ENCODE measurements around the gene MINAR1.

GRCh38 chr15:79447060-79447459 lies 14.9 kb downstream of the MINAR1 start:
- TF ChIP-seq CTCF (IDR thresholded peaks at IDR 0.05) (no peak), PBX3 (IDR thresholded peaks at IDR 0.05) (no peak), TAF1 (IDR thresholded peaks at IDR 0.05; ENCODE audit: borderline replicate concordance, low read depth, low read length) (no peak)
